HuH-7.5 (cell line): ENCODE measurements around the gene BTF3L4.
"Not testable (repeated sequence)": the region's sequence is repeated elsewhere in the genome, so short reads cannot be mapped to it uniquely, and the experiment has no call there.

Experiments
- DNase-seq: peaks from one replicate; pipeline ENCODE4 v3.0.0; 2011; ENCODE audit warnings: low spot score

The BTF3L4 gene

GRCh38 chr1:52056163-52056936, at the start of gene BTF3L4:
TSS of gene BTF3L4 (plus strand) at chr1:52056295. CDS start at chr1:52059848, 3,553 bp downstream.
- peak; percentile 77 for DNase-seq

- DNase-seq: no peak
Measured at GRCh38 chr1:52007215-52008002, 48.7 kb upstream of the BTF3L4 start.

DNA sequence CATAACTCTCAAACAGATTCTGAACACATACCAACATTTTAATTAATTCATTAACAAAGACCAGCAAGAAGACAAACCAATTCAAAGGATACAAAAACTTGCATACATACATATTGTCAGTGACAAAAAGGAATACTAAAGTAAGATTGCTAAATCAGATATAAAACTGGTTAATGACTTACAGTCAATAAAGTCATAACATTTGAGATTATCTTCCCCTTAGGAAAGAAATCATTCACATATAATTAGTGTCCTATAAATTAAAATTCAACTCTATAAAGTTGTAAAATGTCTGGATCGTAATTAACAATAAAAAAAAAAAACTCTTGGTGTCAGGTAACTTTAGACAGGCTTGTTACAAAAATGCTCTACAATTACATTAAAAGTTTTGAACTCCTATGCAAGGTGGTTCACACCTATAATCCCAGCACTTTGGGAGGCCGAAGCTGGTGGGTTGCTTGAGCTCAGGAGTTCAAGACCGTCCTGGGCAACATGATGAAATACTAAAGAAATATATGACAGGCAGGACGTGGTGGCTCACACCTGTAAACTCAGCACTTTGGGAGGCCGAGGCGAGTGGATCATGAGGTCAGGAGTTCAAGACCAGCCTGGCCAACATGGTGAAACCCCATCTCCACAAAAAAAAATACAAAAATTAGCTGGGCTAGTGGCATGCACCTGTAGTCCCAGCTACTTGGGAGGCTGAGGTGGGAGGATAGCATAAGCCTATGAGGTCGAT, 47.9 kb upstream of the BTF3L4 start:
- no peak for DNase-seq

- DNase-seq: no peak
Measured at GRCh38 chr1:52022133-52022532, 34.0 kb upstream of the BTF3L4 start.

GRCh38 chr1:52026278-52026677, 29.8 kb upstream of the BTF3L4 start:
- DNase-seq: no peak

GRCh38 chr1:52028328-52028727, 27.8 kb upstream of the BTF3L4 start:
- no peak for DNase-seq

- DNase-seq: not testable (repeated sequence)
Measured at GRCh38 chr1:52028839-52029238, 27.3 kb upstream of the BTF3L4 start.

GRCh38 chr1:52032124-52032784, 23.8 kb upstream of the BTF3L4 start:
- DNase-seq: no peak

DNA sequence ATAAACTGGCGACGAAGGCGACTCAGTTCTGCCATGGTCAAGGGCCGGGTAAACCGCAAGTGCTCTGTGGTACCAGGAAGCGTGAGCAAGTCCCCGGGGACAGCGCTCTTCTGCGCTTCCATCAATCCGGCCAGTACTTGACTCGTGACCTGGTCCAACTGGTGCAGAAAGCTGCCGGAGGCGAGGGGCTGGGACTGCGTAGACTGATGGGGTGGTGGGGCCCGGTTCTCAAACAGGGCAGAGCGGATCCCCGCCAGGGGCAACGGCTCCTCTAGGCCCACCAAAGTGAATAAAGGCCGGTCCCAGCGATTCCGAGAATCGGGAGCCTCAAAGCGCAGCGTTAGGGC, 23.3 kb upstream of the BTF3L4 start:
- DNase-seq: peak; percentile 44

- DNase-seq: peak; percentile 70
Measured at GRCh38 chr1:52033190-52034049, 22.7 kb upstream of the BTF3L4 start, which contains the start of gene KTI12. TSS of gene KTI12 (minus strand) at chr1:52033810. CDS start at chr1:52033761, 49 bp downstream.

DNA sequence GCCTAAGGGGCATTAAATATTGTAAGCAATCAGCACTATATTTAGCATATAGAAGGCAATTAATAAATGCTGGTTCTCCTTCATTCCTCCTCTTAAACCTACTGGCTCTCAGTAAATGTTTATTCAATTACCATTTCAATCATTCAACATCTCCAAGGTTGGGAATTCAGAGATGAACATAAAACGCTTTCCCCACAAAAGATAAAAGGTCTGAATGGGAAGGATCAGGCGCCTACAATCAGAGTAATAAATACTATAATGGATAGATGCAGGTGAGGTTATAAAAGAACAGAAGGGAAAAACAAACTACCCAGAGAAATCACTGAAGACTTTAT, 22.1 kb upstream of the BTF3L4 start:
- DNase-seq: no peak

DNA sequence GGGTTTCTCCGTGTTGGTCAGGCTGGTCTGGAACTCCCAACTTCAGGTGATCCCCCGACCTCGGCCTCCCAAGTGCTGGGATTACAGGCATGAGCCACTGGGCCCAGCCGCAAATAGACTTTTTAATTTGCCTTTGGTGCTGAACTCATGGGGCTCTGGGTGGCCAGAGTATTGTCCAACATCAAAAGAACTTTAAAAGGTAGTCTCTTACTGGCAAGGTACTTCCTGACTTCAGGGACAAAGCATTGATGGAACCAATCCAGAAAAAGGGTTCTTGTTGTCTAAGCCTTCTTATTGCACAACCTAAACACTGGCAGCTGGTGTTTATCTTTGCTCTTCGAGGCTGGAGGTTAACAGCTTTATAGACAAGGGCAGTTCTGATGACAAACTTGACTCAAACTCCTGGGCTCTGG, 18.7 kb upstream of the BTF3L4 start:
- DNase-seq: peak; percentile 30

DNA sequence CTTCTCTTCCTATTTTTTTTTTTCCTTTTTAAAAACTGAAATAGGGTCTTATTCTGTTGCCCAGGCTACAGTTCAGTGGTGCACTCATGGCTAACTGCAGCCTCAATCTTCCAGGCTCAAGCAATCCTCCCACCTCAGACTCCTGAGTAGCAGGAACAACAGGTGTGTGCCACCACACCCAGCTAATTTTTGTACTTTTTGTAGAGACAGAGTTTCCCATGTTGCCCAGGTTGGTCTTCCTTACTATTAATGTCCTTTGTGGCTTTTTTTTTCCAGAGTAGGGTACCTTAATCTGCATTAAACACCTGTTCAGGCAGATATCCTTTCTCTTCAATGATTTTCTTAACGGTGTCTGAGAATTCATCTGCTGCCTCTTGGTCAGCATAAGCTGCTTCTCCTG, 18.2 kb upstream of the BTF3L4 start:
- no peak for DNase-seq

DNA sequence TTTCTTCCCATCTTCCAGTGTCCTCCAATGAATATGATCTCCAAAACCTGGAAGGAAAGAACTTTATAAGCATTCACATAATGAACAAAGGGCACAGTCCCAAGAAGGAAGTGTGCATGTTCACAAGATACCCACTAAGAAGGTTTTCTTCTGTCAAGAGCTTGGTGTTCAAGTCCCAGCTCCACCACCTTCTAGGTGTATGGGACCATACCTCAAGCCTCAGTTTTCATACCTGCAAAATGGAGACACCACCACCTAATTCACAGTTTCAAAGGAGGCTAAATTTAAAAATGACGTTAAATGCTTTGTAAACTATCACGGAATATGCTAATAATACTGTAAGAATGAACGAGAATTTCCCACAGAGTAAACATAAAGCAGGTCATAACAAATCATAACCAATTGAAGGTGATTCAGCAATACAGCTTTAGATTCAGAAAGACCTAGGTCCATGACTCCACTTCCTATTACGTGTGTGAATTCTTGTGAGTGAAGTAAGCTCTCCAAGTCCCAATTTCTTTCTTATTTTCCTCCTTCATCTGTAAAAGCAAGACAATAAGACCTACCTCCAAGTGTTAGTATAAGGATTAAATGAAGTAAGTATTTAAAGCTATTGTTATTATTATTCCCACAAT, 14.4 kb upstream of the BTF3L4 start:
- no peak for DNase-seq

- DNase-seq: no peak
Measured at GRCh38 chr1:52045236-52045635, 10.9 kb upstream of the BTF3L4 start.

- not testable (repeated sequence) for DNase-seq
Measured at GRCh38 chr1:52045666-52046195, 10.4 kb upstream of the BTF3L4 start.

- DNase-seq: not testable (repeated sequence)
Measured at GRCh38 chr1:52049337-52049736, 6.8 kb upstream of the BTF3L4 start.

GRCh38 chr1:52053862-52054261, 2.2 kb upstream of the BTF3L4 start:
- DNase-seq: no peak

DNA sequence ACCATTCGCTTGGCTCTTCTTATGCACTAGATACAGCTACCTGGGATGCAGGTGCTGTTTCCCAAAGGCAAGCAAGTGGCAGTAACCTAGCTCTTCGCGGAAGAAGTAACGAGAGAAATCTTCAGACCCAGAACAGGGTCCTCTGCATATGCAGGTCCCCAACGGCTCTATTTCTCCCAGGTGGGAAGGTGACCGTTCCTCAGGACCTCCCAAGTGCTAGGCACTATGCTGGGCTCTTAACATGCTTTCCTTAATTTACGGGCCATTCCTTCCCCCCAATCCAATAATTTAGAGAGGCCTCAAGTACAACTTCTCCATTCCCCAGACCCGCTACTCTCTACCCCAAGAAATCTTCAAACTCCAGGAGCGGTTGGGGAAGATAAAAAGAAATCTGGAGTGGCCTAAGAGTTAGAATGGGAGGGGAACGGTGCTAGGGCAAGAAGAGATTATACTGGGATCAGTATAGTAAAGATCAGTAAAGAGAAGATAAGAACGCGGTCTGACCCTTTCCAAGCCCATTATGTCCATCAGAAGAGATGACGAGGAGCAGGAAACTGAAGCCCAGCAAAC, 1.5 kb upstream of the BTF3L4 start:
- no peak for DNase-seq
